ENCODE data around the gene NEK5. TPM values are rescaled to one million over a fixed set of nuclear protein-coding genes. Genes with fewer than 3 reads are reported as not detected.

The NEK5 gene
- total and polyA plus RNA-seq, 2 of the 8 experiments (the other 6 are each of a cell fraction or from before 2014, with no cell fraction given): 0.12 to 0.35 TPM

DNA sequence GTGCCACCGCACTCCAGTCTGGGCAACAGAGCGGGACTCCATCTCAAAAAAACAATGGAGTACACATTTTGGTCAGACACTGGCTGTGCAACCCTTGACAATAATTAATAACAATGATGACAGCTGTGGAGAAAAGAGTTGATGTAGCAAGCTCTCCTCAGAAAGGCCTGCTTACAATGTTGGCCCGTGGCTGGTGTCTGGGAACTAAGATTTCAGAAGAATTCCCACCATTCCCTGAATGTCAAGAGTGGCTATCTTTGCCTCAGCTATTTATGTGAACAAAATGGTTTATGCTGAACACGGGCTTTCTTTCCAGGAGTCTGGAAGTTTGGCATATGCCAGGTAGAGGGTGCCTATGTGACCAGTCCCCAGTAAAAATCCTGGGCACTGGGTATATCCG lies 25.5 kb downstream of the NEK5 start (continued):
- TF ChIP-seq SP2 (IDR thresholded peaks at IDR 0.05; ENCODE audit: low read length) (no peak), SIX5 (IDR thresholded peaks at IDR 0.05; ENCODE audit: low read depth, low read length) (no peak)

Data from H1 (cell line).